GM23338 (cell line): ENCODE measurements around the gene GBE1.

Source experiments
- CREB1 ChIP-seq: fragments of 250-450 bp; sonication (Bioruptor Pico); IDR thresholded peaks from 2 replicates; pipeline ENCODE4 v1.5.0; 2020; ENCODE audit warnings: low read depth, mild to moderate bottlenecking, moderate library complexity
- EZH2 ChIP-seq: fragments of 200-600 bp; sonication (generic); IDR thresholded peaks from one replicate; pipeline ENCODE4 v1.8.0; 2017; ENCODE audit warnings: antibody characterized with exemption, mild to moderate bottlenecking, low read depth; ENCODE audit not compliant: unreplicated experiment
- EZH2phosphoT487 ChIP-seq: fragments of 200-600 bp; sonication (generic); IDR thresholded peaks from one replicate; pipeline ENCODE4 v1.8.1; 2018; ENCODE audit warnings: antibody characterized with exemption; ENCODE audit not compliant: unreplicated experiment
- JUNB ChIP-seq: IDR thresholded peaks from one replicate; pipeline ENCODE4 v1.6.1; 2016; ENCODE audit warnings: antibody characterized with exemption; ENCODE audit not compliant: unreplicated experiment
- NANOG ChIP-seq: IDR thresholded peaks from 2 replicates; pipeline ENCODE4 v1.6.1; 2016; ENCODE audit warnings: antibody characterized with exemption, borderline replicate concordance
- POLR2AphosphoS5 ChIP-seq: IDR thresholded peaks from 2 replicates; pipeline ENCODE4 v1.6.1; 2016; ENCODE audit warnings: antibody characterized with exemption, low read depth
- ZNF114 ChIP-seq: fragments of 250-450 bp; sonication (Bioruptor Pico); IDR thresholded peaks from 2 replicates; pipeline ENCODE4 v1.5.0; 2020; ENCODE audit warnings: mild to moderate bottlenecking, moderate library complexity
- ZNF462 ChIP-seq: fragments of 250-450 bp; sonication (Bioruptor Pico); IDR thresholded peaks from 2 replicates; pipeline ENCODE4 v1.5.0; 2020; ENCODE audit warnings: mild to moderate bottlenecking, moderate library complexity
- TF ChIP-seq, protein P1 (sequence below), 2 experiments: fragments of 200-600 bp in 1 of 2; sonication (generic) in 1 of 2; conservative IDR thresholded peaks; 2 replicates each; pipeline versions ENCODE4 v1.5.1 to v1.6.1; 2016 to 2017; ENCODE audit warnings: antibody characterized with exemption in 2 of 2, low read depth in 2 of 2, mild to moderate bottlenecking in 2 of 2, moderate library complexity in 1 of 2
- TF ChIP-seq, protein P2 (sequence below): IDR thresholded peaks from one replicate; pipeline ENCODE4 v1.6.1; 2018; ENCODE audit warnings: antibody characterized with exemption; ENCODE audit not compliant: unreplicated experiment
- TF ChIP-seq, protein P3 (sequence below): IDR thresholded peaks from 2 replicates; pipeline ENCODE4 v1.6.1; 2016; ENCODE audit warnings: antibody characterized with exemption

DNA sequence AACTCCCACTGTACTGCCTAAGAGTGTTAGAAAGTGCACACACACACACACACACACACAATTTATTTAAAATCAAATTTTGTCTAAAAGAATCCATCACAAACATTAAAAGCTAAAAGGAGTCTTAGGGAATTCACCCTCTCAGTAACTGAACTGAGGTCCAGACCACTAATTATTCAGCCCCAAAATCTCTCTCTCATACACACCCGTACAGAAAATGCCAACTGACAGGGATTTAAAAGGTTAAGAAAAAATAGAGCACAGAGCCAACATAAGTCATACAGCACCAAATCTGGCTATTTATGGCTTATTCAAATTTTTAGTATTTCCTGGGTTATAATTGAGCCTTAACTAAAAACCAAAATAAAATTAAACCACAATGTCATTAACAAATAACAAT is 20.7 kb downstream of the GBE1 start:
- TF ChIP-seq ZNF462 (no peak), EZH2 (no peak), NANOG (no peak), EZH2phosphoT487 (no peak), POLR2AphosphoS5 (no peak), CREB1 (no peak), JUNB (no peak), ZNF114 (CRISPR knock-in tag) (no peak)
- TF ChIP-seq, protein P1, sequence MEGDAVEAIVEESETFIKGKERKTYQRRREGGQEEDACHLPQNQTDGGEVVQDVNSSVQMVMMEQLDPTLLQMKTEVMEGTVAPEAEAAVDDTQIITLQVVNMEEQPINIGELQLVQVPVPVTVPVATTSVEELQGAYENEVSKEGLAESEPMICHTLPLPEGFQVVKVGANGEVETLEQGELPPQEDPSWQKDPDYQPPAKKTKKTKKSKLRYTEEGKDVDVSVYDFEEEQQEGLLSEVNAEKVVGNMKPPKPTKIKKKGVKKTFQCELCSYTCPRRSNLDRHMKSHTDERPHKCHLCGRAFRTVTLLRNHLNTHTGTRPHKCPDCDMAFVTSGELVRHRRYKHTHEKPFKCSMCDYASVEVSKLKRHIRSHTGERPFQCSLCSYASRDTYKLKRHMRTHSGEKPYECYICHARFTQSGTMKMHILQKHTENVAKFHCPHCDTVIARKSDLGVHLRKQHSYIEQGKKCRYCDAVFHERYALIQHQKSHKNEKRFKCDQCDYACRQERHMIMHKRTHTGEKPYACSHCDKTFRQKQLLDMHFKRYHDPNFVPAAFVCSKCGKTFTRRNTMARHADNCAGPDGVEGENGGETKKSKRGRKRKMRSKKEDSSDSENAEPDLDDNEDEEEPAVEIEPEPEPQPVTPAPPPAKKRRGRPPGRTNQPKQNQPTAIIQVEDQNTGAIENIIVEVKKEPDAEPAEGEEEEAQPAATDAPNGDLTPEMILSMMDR (conservative IDR thresholded peaks at IDR 0.05; ENCODE audit: low read depth in 2 of 2) = no peak
- TF ChIP-seq, protein P2, sequence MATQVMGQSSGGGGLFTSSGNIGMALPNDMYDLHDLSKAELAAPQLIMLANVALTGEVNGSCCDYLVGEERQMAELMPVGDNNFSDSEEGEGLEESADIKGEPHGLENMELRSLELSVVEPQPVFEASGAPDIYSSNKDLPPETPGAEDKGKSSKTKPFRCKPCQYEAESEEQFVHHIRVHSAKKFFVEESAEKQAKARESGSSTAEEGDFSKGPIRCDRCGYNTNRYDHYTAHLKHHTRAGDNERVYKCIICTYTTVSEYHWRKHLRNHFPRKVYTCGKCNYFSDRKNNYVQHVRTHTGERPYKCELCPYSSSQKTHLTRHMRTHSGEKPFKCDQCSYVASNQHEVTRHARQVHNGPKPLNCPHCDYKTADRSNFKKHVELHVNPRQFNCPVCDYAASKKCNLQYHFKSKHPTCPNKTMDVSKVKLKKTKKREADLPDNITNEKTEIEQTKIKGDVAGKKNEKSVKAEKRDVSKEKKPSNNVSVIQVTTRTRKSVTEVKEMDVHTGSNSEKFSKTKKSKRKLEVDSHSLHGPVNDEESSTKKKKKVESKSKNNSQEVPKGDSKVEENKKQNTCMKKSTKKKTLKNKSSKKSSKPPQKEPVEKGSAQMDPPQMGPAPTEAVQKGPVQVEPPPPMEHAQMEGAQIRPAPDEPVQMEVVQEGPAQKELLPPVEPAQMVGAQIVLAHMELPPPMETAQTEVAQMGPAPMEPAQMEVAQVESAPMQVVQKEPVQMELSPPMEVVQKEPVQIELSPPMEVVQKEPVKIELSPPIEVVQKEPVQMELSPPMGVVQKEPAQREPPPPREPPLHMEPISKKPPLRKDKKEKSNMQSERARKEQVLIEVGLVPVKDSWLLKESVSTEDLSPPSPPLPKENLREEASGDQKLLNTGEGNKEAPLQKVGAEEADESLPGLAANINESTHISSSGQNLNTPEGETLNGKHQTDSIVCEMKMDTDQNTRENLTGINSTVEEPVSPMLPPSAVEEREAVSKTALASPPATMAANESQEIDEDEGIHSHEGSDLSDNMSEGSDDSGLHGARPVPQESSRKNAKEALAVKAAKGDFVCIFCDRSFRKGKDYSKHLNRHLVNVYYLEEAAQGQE = no peak
- TF ChIP-seq, protein P3, sequence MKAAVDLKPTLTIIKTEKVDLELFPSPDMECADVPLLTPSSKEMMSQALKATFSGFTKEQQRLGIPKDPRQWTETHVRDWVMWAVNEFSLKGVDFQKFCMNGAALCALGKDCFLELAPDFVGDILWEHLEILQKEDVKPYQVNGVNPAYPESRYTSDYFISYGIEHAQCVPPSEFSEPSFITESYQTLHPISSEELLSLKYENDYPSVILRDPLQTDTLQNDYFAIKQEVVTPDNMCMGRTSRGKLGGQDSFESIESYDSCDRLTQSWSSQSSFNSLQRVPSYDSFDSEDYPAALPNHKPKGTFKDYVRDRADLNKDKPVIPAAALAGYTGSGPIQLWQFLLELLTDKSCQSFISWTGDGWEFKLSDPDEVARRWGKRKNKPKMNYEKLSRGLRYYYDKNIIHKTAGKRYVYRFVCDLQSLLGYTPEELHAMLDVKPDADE = no peak
